Liver (tissue), 9 donors: Measurements from ENCODE around the gene B4GALT5. TPM values are rescaled to one million over a fixed set of nuclear protein-coding genes. Genes with fewer than 3 reads are reported as not detected.

Experiments
- DNase-seq: peaks from one replicate; pipeline ENCODE4 v3.0.0-alpha.2; 2017; ENCODE audit warnings: low spot score
- H3K27ac ChIP-seq, 2 donors: one replicate each; pipeline ENCODE4 v1.7.0; 2013; ENCODE audit warnings: inconsistent platforms in 2 of 2, low read length in 2 of 2, control low read depth in 1 of 2, low read depth in 1 of 2, mild to moderate bottlenecking in 1 of 2
- H3K27me3 ChIP-seq, 4 donors: one replicate each; pipeline versions ENCODE4 v1.6.1 to v1.7.0; 2013; ENCODE audit warnings: low read length in 3 of 4, inconsistent platforms in 1 of 4, mild to moderate bottlenecking in 1 of 4, moderate library complexity in 1 of 4; ENCODE audit not compliant: control insufficient read depth in 4 of 4, insufficient read depth in 4 of 4
- H3K36me3 ChIP-seq, 4 donors: one replicate each; pipeline versions ENCODE4 v1.6.1 to v1.7.0; 2013; ENCODE audit warnings: low read length in 3 of 4, mild to moderate bottlenecking in 3 of 4, low read depth in 1 of 4, moderate library complexity in 1 of 4; ENCODE audit not compliant: control insufficient read depth in 4 of 4, insufficient read depth in 3 of 4
- H3K4me1 ChIP-seq, 4 donors: one replicate each; pipeline versions ENCODE4 v1.6.1 to v1.7.0; 2013; ENCODE audit warnings: low read length in 3 of 4, mild to moderate bottlenecking in 3 of 4, moderate library complexity in 1 of 4; ENCODE audit not compliant: control insufficient read depth in 4 of 4, insufficient read depth in 4 of 4
- H3K4me3 ChIP-seq, 3 donors: one replicate each; pipeline versions ENCODE4 v1.6.1 to v1.7.0; 2013; ENCODE audit warnings: low read length in 3 of 3, control low read depth in 1 of 3, low read depth in 1 of 3, mild to moderate bottlenecking in 1 of 3
- H3K9ac ChIP-seq, 2 donors: one replicate each; pipeline ENCODE4 v1.7.0; 2013; ENCODE audit warnings: low read length in 2 of 2, mild to moderate bottlenecking in 2 of 2, moderate library complexity in 2 of 2, control low read depth in 1 of 2, low read depth in 1 of 2
- H3K9me3 ChIP-seq, 4 donors: one replicate each; pipeline versions ENCODE4 v1.6.1 to v1.7.0; 2013; ENCODE audit warnings: low read length in 3 of 4; ENCODE audit not compliant: control insufficient read depth in 4 of 4
- ATF3 ChIP-seq: IDR thresholded peaks from 2 replicates; pipeline ENCODE4 v1.6.1; 2016; ENCODE audit warnings: antibody characterized with exemption
- CTCF ChIP-seq: fragments of 150-350 bp; IDR thresholded peaks from 2 replicates; pipeline ENCODE4 v1.5.1; 2017; ENCODE audit warnings: improper control_type of control experiment, low read depth, low read length; ENCODE audit not compliant: missing input control
- EGR1 ChIP-seq, 2 donors: IDR thresholded peaks; 2 replicates each; pipeline ENCODE4 v1.6.1; 2016 to 2018; ENCODE audit warnings: antibody characterized with exemption in 2 of 2, low read depth in 2 of 2
- FOXA1 ChIP-seq: IDR thresholded peaks from 2 replicates; pipeline ENCODE4 v1.6.1; 2016; ENCODE audit warnings: antibody characterized with exemption
- FOXA2 ChIP-seq: IDR thresholded peaks from 2 replicates; pipeline ENCODE4 v1.6.1; 2016; ENCODE audit warnings: antibody characterized with exemption
- GABPA ChIP-seq, 2 donors: IDR thresholded peaks in 1 of 2; conservative IDR thresholded peaks in 1 of 2; 2 replicates each; pipeline ENCODE4 v1.6.1; 2016; ENCODE audit warnings: antibody characterized with exemption in 2 of 2, mild to moderate bottlenecking in 1 of 2, moderate library complexity in 1 of 2
- HNF4A ChIP-seq, 2 donors: conservative IDR thresholded peaks; 2 replicates each; pipeline ENCODE4 v1.6.1; 2016; ENCODE audit warnings: antibody characterized with exemption in 2 of 2, mild to moderate bottlenecking in 2 of 2
- HNF4G ChIP-seq: IDR thresholded peaks from 2 replicates; pipeline ENCODE4 v1.6.1; 2016; ENCODE audit warnings: antibody characterized with exemption
- JUND ChIP-seq, 2 donors: IDR thresholded peaks; 2 replicates each; pipeline ENCODE4 v1.6.1; 2016; ENCODE audit warnings: antibody characterized with exemption in 2 of 2
- MAX ChIP-seq: IDR thresholded peaks from 2 replicates; pipeline ENCODE4 v1.6.1; 2016; ENCODE audit warnings: antibody characterized with exemption
- NR2F2 ChIP-seq: IDR thresholded peaks from 2 replicates; pipeline ENCODE4 v1.6.1; 2016; ENCODE audit warnings: antibody characterized with exemption
- REST ChIP-seq: IDR thresholded peaks from 2 replicates; pipeline ENCODE4 v1.6.1; 2016; ENCODE audit warnings: antibody characterized with exemption, mild to moderate bottlenecking
- RXRA ChIP-seq, 2 donors: IDR thresholded peaks; 2 replicates each; pipeline ENCODE4 v1.6.1; 2017 to 2018; ENCODE audit warnings: antibody characterized with exemption in 2 of 2, mild to moderate bottlenecking in 1 of 2
- SP1 ChIP-seq: IDR thresholded peaks from 2 replicates; pipeline ENCODE4 v1.6.1; 2018; ENCODE audit warnings: antibody characterized with exemption, mild to moderate bottlenecking
- YY1 ChIP-seq: IDR thresholded peaks from 2 replicates; pipeline ENCODE4 v1.6.1; 2016; ENCODE audit warnings: antibody characterized with exemption, mild to moderate bottlenecking
- ZBTB33 ChIP-seq: IDR thresholded peaks from 2 replicates; pipeline ENCODE4 v1.6.1; 2016; ENCODE audit warnings: antibody characterized with exemption
- WGBS: extraction: QIAGEN DNeasy Blood & Tissue Kit; methylation state at CpG from one replicate; pipeline ENCODE4 v1.1.7; 2013; 5-methylcytosine and 5-hydroxymethylcytosine counted together
- polyA plus RNA-seq, 2 donors: library from polyadenylated mRNA; stranded (reverse) in 1 of 2; unstranded in 1 of 2; fragments of 200-250 nt in 1 of 2; fragments of >200 nt in 1 of 2; fragmentation: Nextera tagmentation in 1 of 2; extraction: Ambion mirVana in 1 of 2; gene quantifications; one replicate each; pipeline versions ENCODE4 v1.2.1 to v1.2.3, GENCODE V29; 2013 to 2015
- total RNA-seq, 2 donors: library from RNA; depleted of rRNA; stranded (reverse); fragments of >200 nt; gene quantifications; one replicate each; pipeline ENCODE4 v1.2.3, GENCODE V29; 2014
- donor health status: healthy.
- donor health status: healthy.
- donor health status: healthy.
- donor health status: healthy.
- donor health status: healthy.

Gene B4GALT5
- total and polyA plus RNA-seq, 4 donors = 2.0 to 28.2 (median 14.4) TPM

- Histone ChIP-seq H3K4me1 (peaks cover 15 to 33% (median 30%) of the 10 kb centered on the region in 4 donors), H3K27ac (no peak overlapping the region), H3K4me3 (no peak overlapping the region), H3K9ac (no peak overlapping the region), H3K36me3 (no peaks in the 10 kb centered on the region), H3K27me3 (no peaks in the 10 kb centered on the region), H3K9me3 (no peaks in the 10 kb centered on the region)
- no peak for DNase-seq
- TF ChIP-seq ATF3 (no peak), JUND (IDR thresholded peaks at IDR 0.05) (no peak), EGR1 (IDR thresholded peaks at IDR 0.05; ENCODE audit: low read depth in 2 of 2) (no peak), REST (no peak), HNF4A (conservative IDR thresholded peaks at IDR 0.05) (no peak), YY1 (no peak), MAX (no peak), GABPA (IDR thresholded peaks at IDR 0.05 in 1 of 2, conservative IDR thresholded peaks at IDR 0.05 in 1 of 2) (no peak), FOXA1 (no peak), FOXA2 (no peak), ZBTB33 (no peak), SP1 (no peak), CTCF (no peak), NR2F2 (no peak), RXRA (IDR thresholded peaks at IDR 0.05) (no peak), HNF4G (no peak)
- 86% methylated on average over 4 of the region's 4 CpGs for WGBS
Measured at GRCh38 chr20:49705358-49705757, 8.3 kb downstream of the B4GALT5 start.

- Histone ChIP-seq H3K4me3 (no peak overlapping the region), H3K9ac (no peak overlapping the region), H3K27me3 (no peaks in the 10 kb centered on the region), H3K36me3 (no peaks in the 10 kb centered on the region), H3K9me3 (no peaks in the 10 kb centered on the region), H3K4me1 (peaks cover 15 to 32% (median 27%) of the 10 kb centered on the region in 4 donors), H3K27ac (no peak overlapping the region)
- TF ChIP-seq GABPA (IDR thresholded peaks at IDR 0.05 in 1 of 2, conservative IDR thresholded peaks at IDR 0.05 in 1 of 2) = no peak
- TF ChIP-seq ATF3 = no peak
- no peak for TF ChIP-seq CTCF
- no peak for TF ChIP-seq FOXA1
- TF ChIP-seq ZBTB33 = no peak
- TF ChIP-seq MAX = no peak
- WGBS = 87% methylated on average over 1 of the region's 1 CpG
- DNase-seq = no peak
Measured at GRCh38 chr20:49704932-49705336, 8.7 kb downstream of the B4GALT5 start.
